ENCODE data around the gene LRRFIP1. TPM values are rescaled to one million over a fixed set of nuclear protein-coding genes. Genes with fewer than 3 reads are reported as not detected.

The LRRFIP1 gene
- total and polyA plus RNA-seq, 2 donors (not counting 3 experiments of a cell fraction or from before 2014, with no cell fraction given): 39.2 to 179 TPM

DNA sequence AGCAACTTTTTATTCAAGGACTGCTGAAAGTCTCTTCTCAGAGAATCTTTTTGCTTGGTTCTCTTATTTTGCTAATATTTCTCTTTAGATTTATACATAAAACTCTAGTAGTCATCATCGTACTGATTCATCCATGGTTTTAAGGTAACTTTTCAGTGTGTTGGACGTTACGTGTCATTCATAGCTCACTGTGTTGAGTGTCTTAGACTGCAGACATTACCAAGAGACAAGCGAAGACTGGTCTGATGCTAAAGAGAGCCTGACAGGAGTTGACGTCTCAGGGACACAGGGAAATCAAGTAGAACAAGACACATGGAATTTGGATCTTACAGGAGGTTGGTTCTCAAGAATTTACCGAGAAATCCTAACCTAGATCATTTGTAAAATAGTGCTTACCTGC is 196.7 kb downstream of the LRRFIP1 start:
- no peak overlapping the region for H3K27ac ChIP-seq (ENCODE audit: insufficient read depth, low read depth, low read length)
- H3K9me1 ChIP-seq (replicated peaks; ENCODE audit: control insufficient read depth, extremely low read depth, insufficient read depth, low read length): no peaks in the 10 kb centered on the region
- DNase-seq (ENCODE audit: low read depth, low spot score): no peak
- ChIA-PET POLR2A (no interaction called here), CTCF (interaction anchor here (1.2 kb wide), 1 partner anchor 13 kb away, joined by 3 read pairs; no protein-coding TSS in a partner anchor)
- dilution Hi-C loops (cut with MboI; ENCODE audit: extremely low pct_ligation_motif_present, low sequenced_read_pairs) (no loop called here), intact Hi-C loops (cut with micrococcal nuclease) (no loop called here)
- no peaks in the 10 kb centered on the region for H3K4me1 ChIP-seq (ENCODE audit: control insufficient read depth, extremely low read depth, insufficient read depth, low read length)
- no peaks in the 10 kb centered on the region for H3K27me3 ChIP-seq (ENCODE audit: control insufficient read depth in 2 of 2, insufficient read depth in 2 of 2, low read length in 2 of 2)
- no peaks in the 10 kb centered on the region for H3K36me3 ChIP-seq (ENCODE audit: control insufficient read depth in 2 of 2, extremely low read depth in 1 of 2, insufficient read depth in 2 of 2, low read length in 2 of 2)
- no peaks in the 10 kb centered on the region for H4K20me1 ChIP-seq (replicated peaks; ENCODE audit: control insufficient read depth, extremely low read depth, insufficient read depth, low read length)
- H3K4me3 ChIP-seq (replicated peaks in 1 of 3; ENCODE audit: insufficient read depth in 1 of 3, low read depth in 1 of 3, low read length in 3 of 3): no peak overlapping the region
- no peak overlapping the region for H3K4me2 ChIP-seq (ENCODE audit: insufficient read depth, low read length)
- BruUV-seq (replicated peaks): no TSS peak
- no peaks in the 10 kb centered on the region for H3K9me3 ChIP-seq (replicated peaks; ENCODE audit: control insufficient read depth, insufficient read depth, low read length)
- no peaks in the 10 kb centered on the region for H3K79me2 ChIP-seq (ENCODE audit: control insufficient read depth, insufficient read depth, low read length)
- no peak overlapping the region for H3K9ac ChIP-seq (replicated peaks; ENCODE audit: extremely low read depth, insufficient read depth, low read length)
- TF ChIP-seq POLR2A (IDR thresholded peaks at IDR 0.05; ENCODE audit: low read depth, low read length) (no peak), POLR2AphosphoS5 (IDR thresholded peaks at IDR 0.05; ENCODE audit: insufficient read depth, low read depth, low read length) (no peak), MYC (IDR thresholded peaks at IDR 0.05; ENCODE audit: low read depth, low read length) (no peak), EZH2 (IDR thresholded peaks at IDR 0.05; ENCODE audit: borderline replicate concordance, low read depth, low read length, severe bottlenecking) (no peak), MAX (IDR thresholded peaks at IDR 0.05; ENCODE audit: insufficient read depth, insufficient read length) (no peak), GATA2 (IDR thresholded peaks at IDR 0.05; ENCODE audit: insufficient read depth, insufficient read length, low read depth, low read length) (no peak), FOS (IDR thresholded peaks at IDR 0.05; ENCODE audit: borderline replicate concordance, insufficient read depth, low read length) (no peak), JUN (IDR thresholded peaks at IDR 0.05; ENCODE audit: borderline replicate concordance, insufficient read depth, insufficient read length, low read depth) (no peak)
- TF ChIP-seq, protein P1, sequence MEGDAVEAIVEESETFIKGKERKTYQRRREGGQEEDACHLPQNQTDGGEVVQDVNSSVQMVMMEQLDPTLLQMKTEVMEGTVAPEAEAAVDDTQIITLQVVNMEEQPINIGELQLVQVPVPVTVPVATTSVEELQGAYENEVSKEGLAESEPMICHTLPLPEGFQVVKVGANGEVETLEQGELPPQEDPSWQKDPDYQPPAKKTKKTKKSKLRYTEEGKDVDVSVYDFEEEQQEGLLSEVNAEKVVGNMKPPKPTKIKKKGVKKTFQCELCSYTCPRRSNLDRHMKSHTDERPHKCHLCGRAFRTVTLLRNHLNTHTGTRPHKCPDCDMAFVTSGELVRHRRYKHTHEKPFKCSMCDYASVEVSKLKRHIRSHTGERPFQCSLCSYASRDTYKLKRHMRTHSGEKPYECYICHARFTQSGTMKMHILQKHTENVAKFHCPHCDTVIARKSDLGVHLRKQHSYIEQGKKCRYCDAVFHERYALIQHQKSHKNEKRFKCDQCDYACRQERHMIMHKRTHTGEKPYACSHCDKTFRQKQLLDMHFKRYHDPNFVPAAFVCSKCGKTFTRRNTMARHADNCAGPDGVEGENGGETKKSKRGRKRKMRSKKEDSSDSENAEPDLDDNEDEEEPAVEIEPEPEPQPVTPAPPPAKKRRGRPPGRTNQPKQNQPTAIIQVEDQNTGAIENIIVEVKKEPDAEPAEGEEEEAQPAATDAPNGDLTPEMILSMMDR (IDR thresholded peaks at IDR 0.05; ENCODE audit: extremely low read depth in 1 of 2, insufficient read depth in 1 of 2, low read depth in 1 of 2, low read length in 2 of 2): no peak
- FAIRE-seq: no peak
- no peak overlapping the region for H2AFZ ChIP-seq (ENCODE audit: low read depth, low read length)

All from endothelial cell of umbilical vein (primary cell).